RPMI7951 (cell line): Measurements from ENCODE around the gene RGS9BP. TPM values are rescaled to one million over a fixed set of nuclear protein-coding genes. Genes with fewer than 3 reads are reported as not detected.
A peak's percentile ranks its signal among the peaks of the same experiment; 100 is the strongest.
"Not testable (repeated sequence)": the region's sequence is repeated elsewhere in the genome, so short reads cannot be mapped to it uniquely, and the experiment has no call there.

Source experiments
- DNase-seq: peaks from one replicate; pipeline ENCODE4 v3.0.0-alpha.2; 2012; ENCODE audit warnings: low read depth
- total RNA-seq: library from RNA; depleted of rRNA; stranded (reverse); fragments of >200 nt; shearing (Covaris generic); gene quantifications from 2 replicates; pipeline ENCODE4 v1.2.3, GENCODE V29; 2014; rRNA removed

The RGS9BP gene
- 0.72 and 0.98 TPM in 2 replicates for total RNA-seq

- peak; percentile 77 for DNase-seq
Measured at GRCh38 chr19:32675720-32676185, at the start of gene RGS9BP. Gene RGS9BP (plus strand): TSS chr19:32675848. CDS start chr19:32676264, 416 bp downstream.

GRCh38 chr19:32626969-32627368, 48.7 kb upstream of the RGS9BP start:
- DNase-seq, result no peak

- DNase-seq, result no peak
Measured at GRCh38 chr19:32627714-32628270, 47.9 kb upstream of the RGS9BP start.

GRCh38 chr19:32630338-32630737, 45.3 kb upstream of the RGS9BP start:
- DNase-seq, result no peak

GRCh38 chr19:32631381-32631780, 44.3 kb upstream of the RGS9BP start:
- no peak for DNase-seq

- no peak for DNase-seq
Measured at GRCh38 chr19:32637480-32637879, 38.2 kb upstream of the RGS9BP start.

- no peak for DNase-seq
Measured at GRCh38 chr19:32638625-32639024, 37.0 kb upstream of the RGS9BP start.

- DNase-seq, result no peak
Measured at GRCh38 chr19:32642771-32643170, 32.9 kb upstream of the RGS9BP start.

- no peak for DNase-seq
Measured at GRCh38 chr19:32646556-32646955, 29.1 kb upstream of the RGS9BP start.

- DNase-seq, result no peak
Measured at GRCh38 chr19:32647361-32647760, 28.3 kb upstream of the RGS9BP start.

- DNase-seq, result no peak
Measured at GRCh38 chr19:32649751-32650150, 25.9 kb upstream of the RGS9BP start.

- no peak for DNase-seq
Measured at GRCh38 chr19:32650671-32651070, 25.0 kb upstream of the RGS9BP start.

- DNase-seq, result no peak
Measured at GRCh38 chr19:32651729-32652140, 23.9 kb upstream of the RGS9BP start.

- DNase-seq, result not testable (repeated sequence)
Measured at GRCh38 chr19:32652331-32652730, 23.3 kb upstream of the RGS9BP start.

- DNase-seq, result no peak
Measured at GRCh38 chr19:32652894-32653598, 22.6 kb upstream of the RGS9BP start.

- DNase-seq, result no peak
Measured at GRCh38 chr19:32653599-32653915, 22.1 kb upstream of the RGS9BP start.

- not testable (repeated sequence) for DNase-seq
Measured at GRCh38 chr19:32656379-32656778, 19.3 kb upstream of the RGS9BP start.

GRCh38 chr19:32658075-32658474, 17.6 kb upstream of the RGS9BP start:
- DNase-seq, result no peak

- no peak for DNase-seq
Measured at GRCh38 chr19:32658527-32658926, 17.1 kb upstream of the RGS9BP start.

GRCh38 chr19:32661318-32661717, 14.3 kb upstream of the RGS9BP start:
- DNase-seq, result no peak

- peak; percentile 19 for DNase-seq
Measured at GRCh38 chr19:32662186-32662585, 13.5 kb upstream of the RGS9BP start.

- no peak for DNase-seq
Measured at GRCh38 chr19:32666084-32666483, 9.6 kb upstream of the RGS9BP start.

GRCh38 chr19:32669310-32669709, 6.3 kb upstream of the RGS9BP start:
- no peak for DNase-seq
